Erythroblast (primary cell): ENCODE results near the gene REEP6.

Experiments used
- GATA1 ChIP-seq: IDR thresholded peaks from 2 replicates; pipeline ENCODE4 v1.6.1; 2011; ENCODE audit warnings: low read depth, mild to moderate bottlenecking, control low read depth, low read length, moderate library complexity
- POLR2A ChIP-seq: IDR thresholded peaks from 2 replicates; pipeline ENCODE4 v1.6.1; 2011; ENCODE audit warnings: mild to moderate bottlenecking, low read length

DNA sequence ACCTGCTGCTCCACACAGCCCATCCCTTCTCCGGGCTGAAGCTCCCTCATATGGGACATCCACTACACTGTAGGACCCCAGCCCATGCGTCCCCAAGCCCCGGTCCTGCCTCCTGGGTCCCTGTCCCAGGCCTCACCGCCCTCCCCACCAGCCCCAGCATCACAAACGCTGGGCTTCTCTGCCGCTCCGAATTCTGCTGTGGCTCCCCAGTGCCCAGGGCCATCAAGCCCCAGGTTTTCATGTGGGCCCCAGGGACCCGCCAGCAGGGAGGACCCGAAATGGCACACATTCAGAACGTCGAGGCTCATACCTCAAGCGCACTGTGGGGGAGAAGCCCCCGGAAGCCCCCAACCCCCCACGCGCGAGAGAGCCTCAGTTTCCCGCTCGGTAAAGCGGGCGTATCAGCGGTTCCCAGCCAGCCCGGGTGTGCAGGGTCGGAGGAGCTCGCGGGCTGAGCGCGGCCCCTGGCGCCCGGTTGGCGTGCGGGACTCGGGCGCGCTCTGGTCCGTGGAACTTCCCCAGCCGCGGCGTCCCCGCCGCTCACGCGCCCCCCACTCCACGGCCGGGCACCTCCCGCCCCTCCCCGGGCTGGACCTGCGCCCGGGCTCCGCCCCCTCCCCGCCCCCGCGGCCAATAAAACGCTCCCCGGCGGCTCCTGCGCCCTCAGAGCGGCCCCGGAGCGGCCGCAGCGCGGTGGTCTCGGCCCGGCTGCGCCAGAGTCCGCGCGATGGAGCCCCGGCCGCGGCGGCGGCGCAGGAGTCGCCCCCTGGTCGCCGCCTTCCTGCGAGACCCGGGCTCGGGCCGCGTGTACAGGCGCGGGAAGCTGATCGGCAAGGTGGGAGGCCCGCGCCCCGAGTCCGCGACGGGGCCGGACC is 32.7 kb downstream of the REEP6 start, which contains the start of gene PLK5:
- no peak for TF ChIP-seq POLR2A
- TF ChIP-seq GATA1 = no peak
